ENCODE measurements around the gene MRPS11.
A peak's percentile ranks its signal among the peaks of the same experiment; 100 is the strongest.

Gene MRPS11

DNA sequence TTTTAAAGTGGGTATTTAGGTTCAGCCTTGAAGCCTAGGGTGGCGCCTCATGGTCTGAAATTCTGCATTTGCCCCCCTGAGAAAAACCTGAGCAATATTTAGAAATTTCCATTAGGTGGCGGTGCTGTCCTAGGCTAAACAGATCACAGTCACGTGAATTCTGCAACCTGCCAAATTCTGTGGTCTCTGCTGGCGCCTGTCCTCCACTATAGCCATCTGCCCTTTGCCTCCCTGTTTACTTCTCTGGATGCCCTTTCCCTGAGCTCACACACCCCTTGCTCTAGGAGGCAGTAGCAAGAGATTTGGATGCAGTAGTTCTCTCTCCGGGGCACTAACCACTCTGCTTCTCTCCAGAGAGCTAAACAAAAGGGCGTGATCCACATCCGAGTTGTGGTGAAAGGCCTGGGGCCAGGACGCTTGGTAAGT is 9.1 kb downstream of the MRPS11 start:
- TF ChIP-seq EZH2phosphoT487 (IDR thresholded peaks at IDR 0.05; ENCODE audit: low read length), result no peak
- TF ChIP-seq, protein P1, sequence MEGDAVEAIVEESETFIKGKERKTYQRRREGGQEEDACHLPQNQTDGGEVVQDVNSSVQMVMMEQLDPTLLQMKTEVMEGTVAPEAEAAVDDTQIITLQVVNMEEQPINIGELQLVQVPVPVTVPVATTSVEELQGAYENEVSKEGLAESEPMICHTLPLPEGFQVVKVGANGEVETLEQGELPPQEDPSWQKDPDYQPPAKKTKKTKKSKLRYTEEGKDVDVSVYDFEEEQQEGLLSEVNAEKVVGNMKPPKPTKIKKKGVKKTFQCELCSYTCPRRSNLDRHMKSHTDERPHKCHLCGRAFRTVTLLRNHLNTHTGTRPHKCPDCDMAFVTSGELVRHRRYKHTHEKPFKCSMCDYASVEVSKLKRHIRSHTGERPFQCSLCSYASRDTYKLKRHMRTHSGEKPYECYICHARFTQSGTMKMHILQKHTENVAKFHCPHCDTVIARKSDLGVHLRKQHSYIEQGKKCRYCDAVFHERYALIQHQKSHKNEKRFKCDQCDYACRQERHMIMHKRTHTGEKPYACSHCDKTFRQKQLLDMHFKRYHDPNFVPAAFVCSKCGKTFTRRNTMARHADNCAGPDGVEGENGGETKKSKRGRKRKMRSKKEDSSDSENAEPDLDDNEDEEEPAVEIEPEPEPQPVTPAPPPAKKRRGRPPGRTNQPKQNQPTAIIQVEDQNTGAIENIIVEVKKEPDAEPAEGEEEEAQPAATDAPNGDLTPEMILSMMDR (IDR thresholded peaks at IDR 0.05; ENCODE audit: low read length), result peak; percentile 61
- no peaks in the 10 kb centered on the region for H3K9me2 ChIP-seq (replicated peaks; ENCODE audit: insufficient read depth, low read length)
- H3K9ac ChIP-seq (ENCODE audit: low read length), result no peak overlapping the region
- H3K79me2 ChIP-seq (ENCODE audit: low read length), result no peaks in the 10 kb centered on the region
- no peak overlapping the region for H3K4me3 ChIP-seq (ENCODE audit: low read length)
- no peaks in the 10 kb centered on the region for H4K20me1 ChIP-seq (ENCODE audit: insufficient read depth, low read length)
- peak; percentile 43 for DNase-seq
- 0 out of 2 replicates have a peak, but pooled peaks cover 3% of the 10 kb centered on the region for H3F3A ChIP-seq (ENCODE audit: insufficient read depth, low read length)
- no peaks in the 10 kb centered on the region for H3K27me3 ChIP-seq (replicated peaks; ENCODE audit: insufficient read depth, low read length)
- H3K9me3 ChIP-seq (replicated peaks; ENCODE audit: insufficient read depth, low read length), result no peaks in the 10 kb centered on the region
- H3K4me1 ChIP-seq (ENCODE audit: low read length), result no peaks in the 10 kb centered on the region
- H3K4me2 ChIP-seq (ENCODE audit: low read depth, low read length), result no peak overlapping the region
- no peak overlapping the region for H2AFZ ChIP-seq (ENCODE audit: low read length)
- 0 out of 2 replicates have a peak, but pooled peaks cover 5% of the 10 kb centered on the region for H3K36me3 ChIP-seq (replicated peaks; ENCODE audit: insufficient read depth, low read length)
- no peak overlapping the region for H3K27ac ChIP-seq (ENCODE audit: low read length)

DNA sequence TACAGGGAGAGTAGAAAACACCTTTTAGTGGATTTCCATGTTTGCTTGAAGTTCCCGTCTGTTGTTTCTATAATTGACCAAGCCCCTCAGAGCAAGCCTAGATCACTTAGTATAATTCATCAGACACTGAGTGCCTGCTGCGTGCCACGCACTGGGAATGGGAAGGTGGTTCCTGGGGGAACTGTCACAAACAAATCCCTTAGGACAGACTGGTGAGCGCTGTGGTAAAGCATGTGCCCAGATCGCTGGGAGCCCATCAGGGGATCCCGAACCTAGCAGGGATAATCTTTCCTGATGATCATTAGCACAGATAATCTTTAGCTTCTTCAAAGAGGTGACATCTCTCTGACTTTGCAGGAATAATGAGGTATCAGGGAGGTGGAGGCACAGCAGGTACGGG is 9.6 kb downstream of the MRPS11 start:
- Histone ChIP-seq H2AFZ (ENCODE audit: low read length) (no peak overlapping the region), H3K4me3 (ENCODE audit: low read length) (no peak overlapping the region), H3K9me2 (replicated peaks; ENCODE audit: insufficient read depth, low read length) (no peaks in the 10 kb centered on the region), H3K79me2 (ENCODE audit: low read length) (no peaks in the 10 kb centered on the region), H3K4me1 (ENCODE audit: low read length) (no peaks in the 10 kb centered on the region), H3K9ac (ENCODE audit: low read length) (no peak overlapping the region), H3K27ac (ENCODE audit: low read length) (no peak overlapping the region), H3K4me2 (ENCODE audit: low read depth, low read length) (no peak overlapping the region), H3K9me3 (replicated peaks; ENCODE audit: insufficient read depth, low read length) (no peaks in the 10 kb centered on the region), H3K36me3 (replicated peaks; ENCODE audit: insufficient read depth, low read length) (0 out of 2 replicates have a peak, but pooled peaks cover 5% of the 10 kb centered on the region), H3K27me3 (replicated peaks; ENCODE audit: insufficient read depth, low read length) (no peaks in the 10 kb centered on the region), H3F3A (ENCODE audit: insufficient read depth, low read length) (0 out of 2 replicates have a peak, but pooled peaks cover 3% of the 10 kb centered on the region), H4K20me1 (ENCODE audit: insufficient read depth, low read length) (no peaks in the 10 kb centered on the region)
- DNase-seq, result no peak
- TF ChIP-seq, protein P1 (IDR thresholded peaks at IDR 0.05; ENCODE audit: low read length), result no peak
- TF ChIP-seq EZH2 (optimal IDR thresholded peaks at IDR 0.05; ENCODE audit: low read depth, low read length), result no peak
- TF ChIP-seq EZH2phosphoT487 (IDR thresholded peaks at IDR 0.05; ENCODE audit: low read length), result no peak

DNA sequence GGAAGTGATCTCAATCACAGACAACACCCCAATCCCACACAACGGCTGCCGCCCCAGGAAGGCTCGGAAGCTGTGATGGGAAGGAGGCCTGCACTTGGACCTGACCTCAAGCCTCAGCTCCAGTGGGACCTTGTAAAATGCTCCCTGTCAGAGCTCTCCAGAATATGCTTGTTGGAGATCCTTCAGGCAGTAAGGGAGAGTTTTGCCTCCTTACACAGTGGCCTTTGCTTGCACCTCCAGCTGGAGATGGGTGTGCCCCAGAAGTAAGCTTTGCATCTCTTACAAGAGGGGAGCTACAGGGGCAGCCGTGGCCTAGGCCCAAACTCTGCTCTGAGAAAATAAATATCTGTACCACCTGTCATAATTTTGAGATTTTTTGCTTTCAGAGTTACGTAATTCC is 10.4 kb downstream of the MRPS11 start:
- no peaks in the 10 kb centered on the region for H3K27me3 ChIP-seq (replicated peaks; ENCODE audit: insufficient read depth, low read length)
- DNase-seq, result no peak
- no peaks in the 10 kb centered on the region for H3K9me3 ChIP-seq (replicated peaks; ENCODE audit: insufficient read depth, low read length)
- no peak overlapping the region for H3K4me3 ChIP-seq (ENCODE audit: low read length)
- H3K27ac ChIP-seq (ENCODE audit: low read length), result no peak overlapping the region
- no peak overlapping the region for H2AFZ ChIP-seq (ENCODE audit: low read length)
- 0 out of 2 replicates have a peak, but pooled peaks cover 5% of the 10 kb centered on the region for H3K36me3 ChIP-seq (replicated peaks; ENCODE audit: insufficient read depth, low read length)
- TF ChIP-seq, protein P1 (IDR thresholded peaks at IDR 0.05; ENCODE audit: low read length), result no peak
- TF ChIP-seq EZH2 (optimal IDR thresholded peaks at IDR 0.05; ENCODE audit: low read depth, low read length), result no peak
- no peak for TF ChIP-seq EZH2phosphoT487 (IDR thresholded peaks at IDR 0.05; ENCODE audit: low read length)
- H3K4me2 ChIP-seq (ENCODE audit: low read depth, low read length), result no peak overlapping the region
- 0 out of 2 replicates have a peak, but pooled peaks cover 3% of the 10 kb centered on the region for H3F3A ChIP-seq (ENCODE audit: insufficient read depth, low read length)
- no peaks in the 10 kb centered on the region for H3K79me2 ChIP-seq (ENCODE audit: low read length)
- H3K4me1 ChIP-seq (ENCODE audit: low read length), result no peaks in the 10 kb centered on the region
- H3K9ac ChIP-seq (ENCODE audit: low read length), result no peak overlapping the region
- no peaks in the 10 kb centered on the region for H4K20me1 ChIP-seq (ENCODE audit: insufficient read depth, low read length)
- H3K9me2 ChIP-seq (replicated peaks; ENCODE audit: insufficient read depth, low read length), result no peaks in the 10 kb centered on the region
